Occipital lobe (tissue), 2 donors: ENCODE data around the gene SCAF1. TPM values are rescaled to one million over a fixed set of nuclear protein-coding genes. Genes with fewer than 3 reads are reported as not detected.
A peak's percentile ranks its signal among the peaks of the same experiment; 100 is the strongest.

Source experiments
- DNase-seq: peaks from one replicate; lab custom pipeline; 2025; lab: John Stamatoyannopoulos, UW
- total RNA-seq: library from RNA; depleted of rRNA; stranded (reverse); fragments of >200 nt; gene quantifications from one replicate; pipeline ENCODE4 v1.2.3, GENCODE V29; 2014

The SCAF1 gene
- total RNA-seq, 1 donor from 2014 or later = 11.5 TPM

GRCh38 chr19:49685845-49686332 is 43.9 kb downstream of the SCAF1 start:
- no peak for DNase-seq

- no peak for DNase-seq
These were observed 44.6 kb downstream of the SCAF1 start for GRCh38 chr19:49686503-49687088.

- no peak for DNase-seq
These were observed 45.1 kb downstream of the SCAF1 start for GRCh38 chr19:49687150-49687549.

DNA sequence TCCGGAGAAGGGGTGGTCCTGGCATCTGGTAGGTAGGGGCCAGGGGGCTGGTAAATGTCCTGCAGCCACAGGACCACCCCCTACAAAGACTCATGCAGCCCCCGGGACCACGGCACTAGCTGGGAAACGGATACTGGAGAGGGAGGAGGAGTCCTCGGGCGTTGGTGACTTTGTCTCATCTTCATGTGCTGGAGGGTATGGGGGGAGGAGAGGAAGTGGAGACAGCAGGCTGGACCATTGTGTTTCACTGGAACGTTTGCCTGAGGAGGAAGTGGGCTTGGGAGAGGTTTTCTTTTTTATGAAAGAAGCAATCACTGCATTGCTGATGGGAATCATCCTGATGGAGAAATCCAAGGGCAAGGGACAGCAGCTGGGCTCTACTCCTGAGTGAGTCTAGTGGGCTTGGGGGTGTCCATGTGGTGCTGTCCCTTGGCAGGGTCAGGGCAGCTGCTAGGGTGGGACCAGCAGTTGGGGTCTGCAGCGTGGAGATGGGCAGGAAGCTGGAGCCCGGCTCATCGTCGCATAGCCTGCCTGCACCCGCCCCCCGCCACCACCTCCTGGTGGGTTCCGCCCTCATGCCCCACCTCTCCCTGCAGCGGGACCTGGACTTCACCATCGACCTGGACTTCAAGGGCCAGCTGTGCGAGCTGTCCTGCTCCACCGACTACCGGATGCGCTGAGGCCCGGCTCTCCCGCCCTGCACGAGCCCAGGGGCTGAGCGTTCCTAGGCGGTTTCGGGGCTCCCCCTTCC is 45.7 kb downstream of the SCAF1 start:
- DNase-seq = no peak

DNA sequence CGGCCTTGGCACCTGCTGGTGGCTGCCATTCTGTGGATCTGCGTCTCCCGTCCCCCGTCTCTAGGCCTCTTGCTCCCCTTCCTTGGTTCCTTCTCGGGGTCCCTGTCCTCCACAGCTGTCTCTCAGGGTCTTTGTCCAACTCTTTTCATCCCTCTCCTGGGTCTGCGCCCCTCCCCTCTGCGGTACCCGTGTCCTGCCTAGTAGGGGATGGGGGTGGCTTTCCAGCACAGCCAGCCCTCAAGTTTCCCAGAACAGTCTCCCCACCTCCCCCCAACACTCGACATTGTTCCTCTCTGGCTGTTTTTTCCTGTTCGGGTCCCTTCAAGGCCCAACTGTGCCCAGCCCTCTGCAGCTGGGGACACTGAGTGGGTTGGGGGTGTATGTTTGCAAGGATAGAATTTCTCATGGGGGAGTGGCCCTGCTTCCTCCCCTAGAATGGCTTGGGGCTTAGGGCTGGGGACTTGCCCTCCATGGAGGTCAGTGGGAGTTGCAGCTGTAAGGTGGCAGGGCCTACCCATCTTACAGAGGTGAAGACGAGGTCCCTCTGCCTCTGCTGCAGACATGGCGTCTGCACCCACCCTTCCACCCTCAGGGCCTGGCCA is 46.6 kb downstream of the SCAF1 start:
- no peak for DNase-seq

- DNase-seq = peak; percentile 35
These were observed 47.4 kb downstream of the SCAF1 start, which contains the start of gene ADM5 for GRCh38 chr19:49689133-49690078. Gene ADM5 (plus strand): TSS chr19:49689594. CDS start chr19:49689838, 244 bp downstream.

GRCh38 chr19:49690079-49690655 is 48.2 kb downstream of the SCAF1 start:
- no peak for DNase-seq

DNA sequence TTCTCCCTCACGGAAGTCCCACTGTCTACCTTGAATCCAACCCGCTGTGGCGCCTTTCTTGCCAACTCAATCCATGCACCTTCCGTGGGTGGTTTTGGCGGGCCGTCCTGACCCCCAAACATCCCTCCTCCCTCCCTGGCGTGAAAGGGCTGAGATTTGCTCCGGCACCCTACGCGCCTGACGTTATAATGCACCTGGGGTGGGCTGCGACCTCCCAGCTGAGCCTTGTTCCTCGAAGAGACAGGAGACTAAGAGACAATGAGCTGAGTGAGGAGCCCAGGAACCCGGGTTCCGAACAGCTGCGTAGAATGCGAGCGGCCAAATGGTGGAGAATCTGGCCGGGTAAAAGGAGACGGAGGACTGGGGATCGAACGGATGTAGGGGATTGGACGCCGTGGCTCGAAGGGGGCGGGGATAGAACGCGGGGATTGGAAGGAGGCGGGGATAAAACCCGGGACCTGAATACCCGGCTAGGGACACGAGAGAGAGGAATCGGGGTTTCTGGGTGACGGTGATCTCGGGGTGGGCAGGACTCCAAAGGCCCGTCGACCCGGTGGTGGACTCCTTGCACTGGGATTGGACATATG is 48.7 kb downstream of the SCAF1 start, which contains the start of gene CPT1C:
Gene CPT1C (plus strand): TSS at position 461 of the 587 bp plus-strand sequence. CDS start 1,137 bp downstream, outside the sequence.
- DNase-seq = peak; percentile 91

GRCh38 chr19:49691243-49692146 is 49.5 kb downstream of the SCAF1 start:
- peak; percentile 69 for DNase-seq

- DNase-seq = peak; percentile 4
These were observed 50.1 kb downstream of the SCAF1 start for GRCh38 chr19:49692147-49692506.

DNA sequence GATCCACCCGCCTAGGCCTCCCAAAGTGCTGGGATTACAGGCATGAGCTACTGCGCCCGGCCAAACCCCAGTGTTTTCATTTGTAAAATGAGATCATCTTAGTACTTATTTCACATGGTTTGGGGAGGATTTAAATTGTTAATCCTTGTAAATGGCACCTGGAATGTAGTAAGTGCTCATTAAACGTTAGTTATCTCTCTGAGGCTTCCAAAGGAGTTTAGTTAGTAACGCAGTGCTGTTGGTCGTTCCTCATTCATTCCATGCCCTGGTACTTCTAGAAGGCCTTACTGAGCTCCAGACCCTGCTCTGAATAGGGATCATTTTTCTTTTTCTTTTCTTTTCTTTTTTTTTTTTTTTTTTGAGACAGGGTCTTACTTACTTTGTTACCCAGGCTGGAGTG is 54.1 kb downstream of the SCAF1 start:
- no peak for DNase-seq

DNA sequence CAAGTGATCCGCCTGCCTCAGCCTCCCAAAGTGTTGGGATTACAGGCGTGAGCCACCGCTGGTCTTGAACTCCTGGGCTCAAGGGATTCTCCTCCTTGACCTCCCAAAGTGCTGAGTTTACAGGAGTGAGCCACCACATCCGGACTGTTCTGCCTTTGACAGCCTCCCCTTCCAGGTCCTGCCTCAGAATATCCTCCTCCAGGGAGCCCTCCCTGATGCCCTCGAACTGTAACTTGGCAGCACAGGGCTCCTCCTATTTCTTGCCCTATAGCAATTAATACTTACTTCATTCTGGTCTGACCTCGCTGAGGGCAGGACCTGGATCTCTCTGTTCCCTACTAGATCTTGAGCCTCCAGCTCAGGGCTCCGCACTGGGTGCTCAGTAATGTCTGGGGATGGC is 54.9 kb downstream of the SCAF1 start:
- no peak for DNase-seq

- no peak for DNase-seq
These were observed 57.4 kb downstream of the SCAF1 start for GRCh38 chr19:49699364-49699763.

DNA sequence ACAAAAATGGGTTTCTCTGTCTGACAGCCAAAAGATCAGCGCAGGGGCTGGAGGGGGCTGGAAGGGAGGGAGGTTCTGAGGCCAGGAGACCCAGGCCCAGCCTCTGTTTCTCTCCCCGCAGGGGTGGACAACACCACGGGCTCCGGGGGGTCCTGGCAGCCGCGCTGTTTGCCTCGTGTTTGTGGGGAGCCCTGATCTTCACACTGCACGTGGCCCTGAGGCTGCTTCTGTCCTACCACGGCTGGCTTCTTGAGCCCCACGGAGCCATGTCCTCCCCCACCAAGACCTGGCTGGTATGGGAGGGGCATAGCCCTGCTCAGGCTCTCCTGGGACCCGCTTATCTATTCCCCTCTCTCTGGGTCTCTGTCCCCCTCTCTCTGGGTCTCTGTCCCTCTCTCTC is 58.6 kb downstream of the SCAF1 start:
- no peak for DNase-seq

- no peak for DNase-seq
These were observed 59.3 kb downstream of the SCAF1 start for GRCh38 chr19:49701271-49701786.

- DNase-seq = no peak
These were observed 63.1 kb downstream of the SCAF1 start for GRCh38 chr19:49704888-49705642.

DNA sequence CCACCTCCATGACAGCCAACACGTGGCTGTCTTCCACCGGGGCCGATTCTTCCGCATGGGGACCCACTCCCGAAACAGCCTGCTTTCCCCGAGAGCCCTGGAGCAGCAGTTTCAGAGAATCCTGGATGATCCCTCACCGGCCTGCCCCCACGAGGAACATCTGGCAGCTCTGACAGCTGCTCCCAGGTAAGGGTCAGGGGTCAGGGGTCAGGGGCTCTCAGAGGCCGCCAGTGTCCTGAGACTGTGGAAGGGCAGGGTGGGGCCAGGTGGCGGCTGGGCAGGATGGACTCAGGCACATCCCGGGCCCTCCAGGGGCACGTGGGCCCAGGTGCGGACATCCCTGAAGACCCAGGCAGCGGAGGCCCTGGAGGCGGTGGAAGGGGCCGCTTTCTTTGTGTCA is 63.9 kb downstream of the SCAF1 start:
- DNase-seq = no peak
